HL-60 (cell line): Measurements from ENCODE around the gene ARMC5.

Experiments used
- CTCF ChIP-seq: IDR thresholded peaks from one replicate; pipeline ENCODE4 v1.5.1; 2011; ENCODE audit warnings: low read length, control low read depth, inconsistent platforms; ENCODE audit not compliant: insufficient read depth
- GABPA ChIP-seq: IDR thresholded peaks from 2 replicates; pipeline ENCODE4 v1.6.1; 2012; ENCODE audit warnings: low read depth
- POLR2AphosphoS5 ChIP-seq: IDR thresholded peaks from 2 replicates; pipeline ENCODE4 v1.6.1; 2012; ENCODE audit warnings: low read depth
- REST ChIP-seq: IDR thresholded peaks from 2 replicates; pipeline ENCODE4 v1.6.1; 2012; ENCODE audit warnings: low read depth; ENCODE audit not compliant: insufficient replicate concordance
- SPI1 ChIP-seq: IDR thresholded peaks from 2 replicates; pipeline ENCODE4 v1.6.1; 2012; ENCODE audit warnings: low read depth, mild to moderate bottlenecking, borderline replicate concordance

GRCh38 chr16:31421587-31421986, 37.7 kb upstream of the ARMC5 start:
- no peak for TF ChIP-seq CTCF
- no peak for TF ChIP-seq POLR2AphosphoS5
- no peak for TF ChIP-seq SPI1
- no peak for TF ChIP-seq REST
- no peak for TF ChIP-seq GABPA
